ENCODE data around the gene ZNF628.
"Not testable (repeated sequence)": the region's sequence is repeated elsewhere in the genome, so short reads cannot be mapped to it uniquely, and the experiment has no call there.

ZNF628 gene

GRCh38 chr19:55486043-55486970 is 9.9 kb downstream of the ZNF628 start:
- no peak for DNase-seq

- DNase-seq: no peak
Observed at GRCh38 chr19:55486971-55487923, 10.8 kb downstream of the ZNF628 start.

GRCh38 chr19:55487924-55488687 is 11.7 kb downstream of the ZNF628 start, which contains the start of gene SSC5D:
SSC5D (plus strand) TSS chr19:55488436; CDS start chr19:55488590, 154 bp downstream.
- no peak for DNase-seq

GRCh38 chr19:55488986-55489710 is 12.7 kb downstream of the ZNF628 start:
- DNase-seq: no peak

- no peak for DNase-seq
Observed at GRCh38 chr19:55489711-55490477, 13.5 kb downstream of the ZNF628 start.

- no peak for DNase-seq
Observed at GRCh38 chr19:55490478-55491432, 14.3 kb downstream of the ZNF628 start.

- DNase-seq: no peak
Observed at GRCh38 chr19:55491546-55492360, 15.3 kb downstream of the ZNF628 start.

- no peak for DNase-seq
Observed at GRCh38 chr19:55492362-55492944, 16.0 kb downstream of the ZNF628 start.

- DNase-seq: no peak
Observed at GRCh38 chr19:55493052-55493644, 16.7 kb downstream of the ZNF628 start.

- no peak for DNase-seq
Observed at GRCh38 chr19:55493645-55494171, 17.3 kb downstream of the ZNF628 start.

- no peak for DNase-seq
Observed at GRCh38 chr19:55494172-55494761, 17.9 kb downstream of the ZNF628 start.

GRCh38 chr19:55495646-55496349 is 19.4 kb downstream of the ZNF628 start:
- DNase-seq: no peak

GRCh38 chr19:55496820-55497219 is 20.4 kb downstream of the ZNF628 start:
- DNase-seq: not testable (repeated sequence)

GRCh38 chr19:55497763-55498162 is 21.3 kb downstream of the ZNF628 start:
- no peak for DNase-seq

GRCh38 chr19:55498246-55498840 is 21.9 kb downstream of the ZNF628 start:
- no peak for DNase-seq

- DNase-seq: no peak
Observed at GRCh38 chr19:55500368-55500952, 24.0 kb downstream of the ZNF628 start.
